Measurements from ENCODE around the gene SHROOM3. TPM values are rescaled to one million over a fixed set of nuclear protein-coding genes. Genes with fewer than 3 reads are reported as not detected.
"Not testable (repeated sequence)": the region's sequence is repeated elsewhere in the genome, so short reads cannot be mapped to it uniquely, and the experiment has no call there.

SHROOM3 gene
- total RNA-seq, 1 donor from 2014 or later = 6.9 TPM

GRCh38 chr4:76723924-76724323, 288.9 kb downstream of the SHROOM3 start:
- no peak for DNase-seq (ENCODE audit: extremely low spot score in 2 of 2)
- no peaks in the 10 kb centered on the region for H3K4me1 ChIP-seq
- intact Hi-C loops (cut with DNase I) = no loop called here
- TF ChIP-seq CTCF (IDR thresholded peaks at IDR 0.05) = no peak
- H3K36me3 ChIP-seq = no peaks in the 10 kb centered on the region
- no peaks in the 10 kb centered on the region for H3K27me3 ChIP-seq
- H3K9me3 ChIP-seq = no peaks in the 10 kb centered on the region
- H3K4me3 ChIP-seq = no peak overlapping the region
- no peak overlapping the region for H3K27ac ChIP-seq

- intact Hi-C loops (cut with DNase I) = no loop called here
- Histone ChIP-seq H3K4me3 (no peak overlapping the region), H3K36me3 (no peaks in the 10 kb centered on the region), H3K4me1 (no peaks in the 10 kb centered on the region), H3K27ac (no peak overlapping the region), H3K9me3 (no peaks in the 10 kb centered on the region), H3K27me3 (no peaks in the 10 kb centered on the region)
- TF ChIP-seq POLR2AphosphoS5 (IDR thresholded peaks at IDR 0.05; ENCODE audit: insufficient read depth in 1 of 2, low read depth in 1 of 2) (no peak), CTCF (IDR thresholded peaks at IDR 0.05) (no peak), POLR2A (IDR thresholded peaks at IDR 0.05) (no peak)
- DNase-seq (ENCODE audit: extremely low spot score in 2 of 2) = no peak
These were observed 290.0 kb downstream of the SHROOM3 start for GRCh38 chr4:76725039-76725438.

GRCh38 chr4:76726176-76726575, 291.1 kb downstream of the SHROOM3 start:
- no peaks in the 10 kb centered on the region for H3K36me3 ChIP-seq
- TF ChIP-seq CTCF (IDR thresholded peaks at IDR 0.05) (no peak), POLR2A (IDR thresholded peaks at IDR 0.05) (no peak)
- H3K27me3 ChIP-seq = no peaks in the 10 kb centered on the region
- no peaks in the 10 kb centered on the region for H3K9me3 ChIP-seq
- no peak for DNase-seq (ENCODE audit: extremely low spot score in 2 of 2)
- intact Hi-C loops (cut with DNase I) = no loop called here
- H3K4me3 ChIP-seq = no peak overlapping the region
- no peak overlapping the region for H3K27ac ChIP-seq
- H3K4me1 ChIP-seq = no peaks in the 10 kb centered on the region

GRCh38 chr4:76726631-76727030, 291.6 kb downstream of the SHROOM3 start:
- Histone ChIP-seq H3K27me3 (no peaks in the 10 kb centered on the region), H3K36me3 (no peaks in the 10 kb centered on the region), H3K4me1 (no peaks in the 10 kb centered on the region), H3K9me3 (no peaks in the 10 kb centered on the region), H3K4me3 (no peak overlapping the region), H3K27ac (no peak overlapping the region)
- no peak for TF ChIP-seq POLR2AphosphoS5 (IDR thresholded peaks at IDR 0.05; ENCODE audit: insufficient read depth in 1 of 2, low read depth in 1 of 2)
- TF ChIP-seq POLR2A (IDR thresholded peaks at IDR 0.05) = no peak
- intact Hi-C loops (cut with DNase I) = no loop called here
- DNase-seq (ENCODE audit: extremely low spot score in 2 of 2) = no peak

- H3K9me3 ChIP-seq; intact Hi-C loops (cut with DNase I); H3K27ac ChIP-seq; H3K4me3 ChIP-seq; H3K36me3 ChIP-seq; H3K27me3 ChIP-seq; DNase-seq (ENCODE audit: extremely low spot score in 2 of 2); H3K4me1 ChIP-seq: not testable (repeated sequence)
These were observed 292.9 kb downstream of the SHROOM3 start for GRCh38 chr4:76727934-76728333.

GRCh38 chr4:76729460-76729859, 294.4 kb downstream of the SHROOM3 start:
- TF ChIP-seq CTCF (IDR thresholded peaks at IDR 0.05) (no peak), POLR2AphosphoS5 (IDR thresholded peaks at IDR 0.05; ENCODE audit: insufficient read depth in 1 of 2, low read depth in 1 of 2) (no peak), POLR2A (IDR thresholded peaks at IDR 0.05) (no peak)
- no peak overlapping the region for H3K27ac ChIP-seq
- no peak for DNase-seq (ENCODE audit: extremely low spot score in 2 of 2)
- no peaks in the 10 kb centered on the region for H3K27me3 ChIP-seq
- no peak overlapping the region for H3K4me3 ChIP-seq
- H3K36me3 ChIP-seq = no peaks in the 10 kb centered on the region
- no peaks in the 10 kb centered on the region for H3K4me1 ChIP-seq
- intact Hi-C loops (cut with DNase I) = no loop called here
- H3K9me3 ChIP-seq = no peaks in the 10 kb centered on the region
